GM21825 (cell line): ENCODE measurements around the gene ATP1A2.
"Not testable (repeated sequence)": the region's sequence is repeated elsewhere in the genome, so short reads cannot be mapped to it uniquely, and the experiment has no call there.

Experiments
- ATAC-seq: cut with Tn5 transposase; IDR thresholded peaks from one replicate; pipeline ENCODE4 v1.9.1; 2021; ENCODE audit warnings: mild to moderate bottlenecking, moderate library complexity; ENCODE audit not compliant: unreplicated experiment

ATP1A2 gene

GRCh38 chr1:160099716-160100375 lies 15.7 kb upstream of the ATP1A2 start:
- no peak for ATAC-seq

GRCh38 chr1:160101037-160101716 lies 14.4 kb upstream of the ATP1A2 start:
- peak; percentile 25 for ATAC-seq

- ATAC-seq = no peak
Observed at GRCh38 chr1:160101717-160102522, 13.6 kb upstream of the ATP1A2 start.

- ATAC-seq = no peak
Observed at GRCh38 chr1:160103658-160104408, 11.7 kb upstream of the ATP1A2 start.

- ATAC-seq = no peak
Observed at GRCh38 chr1:160104486-160104885, 11.1 kb upstream of the ATP1A2 start.

- no peak for ATAC-seq
Observed at GRCh38 chr1:160105155-160105554, 10.4 kb upstream of the ATP1A2 start.

GRCh38 chr1:160107512-160107911 lies 8.0 kb upstream of the ATP1A2 start:
- ATAC-seq = no peak

GRCh38 chr1:160108888-160109662 lies 6.5 kb upstream of the ATP1A2 start:
- ATAC-seq = no peak

- no peak for ATAC-seq
Observed at GRCh38 chr1:160109686-160110085, 5.9 kb upstream of the ATP1A2 start.

- not testable (repeated sequence) for ATAC-seq
Observed at GRCh38 chr1:160111462-160111861, 4.1 kb upstream of the ATP1A2 start.

GRCh38 chr1:160112357-160112756 lies 3.2 kb upstream of the ATP1A2 start:
- ATAC-seq = no peak

GRCh38 chr1:160113407-160113806 lies 2.2 kb upstream of the ATP1A2 start:
- no peak for ATAC-seq

- no peak for ATAC-seq
Observed at GRCh38 chr1:160114085-160114484, 1.5 kb upstream of the ATP1A2 start.

- ATAC-seq = no peak
Observed at GRCh38 chr1:160116283-160117147, 956 bp downstream of the ATP1A2 start.

GRCh38 chr1:160117300-160117699 lies 1.7 kb downstream of the ATP1A2 start:
- no peak for ATAC-seq

- no peak for ATAC-seq
Observed at GRCh38 chr1:160117709-160118183, 2.2 kb downstream of the ATP1A2 start.

GRCh38 chr1:160118928-160119327 lies 3.4 kb downstream of the ATP1A2 start:
- no peak for ATAC-seq

GRCh38 chr1:160120797-160121196 lies 5.2 kb downstream of the ATP1A2 start:
- no peak for ATAC-seq

- no peak for ATAC-seq
Observed at GRCh38 chr1:160121388-160121787, 5.8 kb downstream of the ATP1A2 start.
